ENCODE measurements around the gene OR4D2. TPM values are rescaled to one million over a fixed set of nuclear protein-coding genes. Genes with fewer than 3 reads are reported as not detected.

The OR4D2 gene
- total and polyA plus RNA-seq, 2 experiments from 2014 or later: not detected

- TF ChIP-seq EZH2phosphoT487 (IDR thresholded peaks at IDR 0.05; ENCODE audit: insufficient read depth, low read depth) (no peak), EZH2 (IDR thresholded peaks at IDR 0.05; ENCODE audit: insufficient read depth, poor library complexity, severe bottlenecking) (no peak)
- H3K9me2 ChIP-seq (ENCODE audit: insufficient read depth): no peaks in the 10 kb centered on the region
- H3K9me3 ChIP-seq (ENCODE audit: low read depth): no peaks in the 10 kb centered on the region
- H4K20me1 ChIP-seq (ENCODE audit: insufficient read depth): no peaks in the 10 kb centered on the region
- H3K4me3 ChIP-seq: peak overlapping the region; percentile 86
- H3K36me3 ChIP-seq (ENCODE audit: low read depth): no peaks in the 10 kb centered on the region
- DNase-seq: peak; percentile 57
- peak overlapping the region; percentile 42 for H3K27ac ChIP-seq
- H3K9ac ChIP-seq: peak overlapping the region; percentile 84
- H3K4me2 ChIP-seq (ENCODE audit: unreplicated experiment): peak overlapping the region; percentile 96
- WGBS, 2 experiments (ENCODE audit: low coverage in 1 of 2, low lambda C conversion rate in 2 of 2, missing lambda C conversion rate in 2 of 2): 59 to 63% methylated on average over 7 of the region's 7 CpGs
- H2AFZ ChIP-seq: peak overlapping the region; percentile 99
- peaks cover 4% of the 10 kb centered on the region; the same call in 1 of the 2 replicates for H3F3A ChIP-seq (ENCODE audit: insufficient read depth)
- no peaks in the 10 kb centered on the region for H3K79me2 ChIP-seq (ENCODE audit: insufficient read depth)
- in situ Hi-C loops (cut with MboI): no loop called here
- H3K4me1 ChIP-seq (ENCODE audit: insufficient read depth): peaks cover 17% of the 10 kb centered on the region
- H3K27me3 ChIP-seq (replicated peaks; ENCODE audit: insufficient read depth): no peaks in the 10 kb centered on the region
These were observed 53.0 kb downstream of the OR4D2 start for GRCh38 chr17:58219789-58220183.

Other genes with a start within 250 kb of the OR4D2 start
- gene CUEDC1, start 211.6 kb upstream of the OR4D2 start, total RNA-seq (2014; rRNA removed; shearing (Covaris generic)): 11.1 and 18.8 TPM in 2 replicates
- 13.6 and 15.5 TPM in 2 replicates for gene CUEDC1, start 211.6 kb upstream of the OR4D2 start, polyA plus RNA-seq (2016; fragmentation: Nextera tagmentation; extraction: Ambion mirVana)
- gene VEZF1, start 178.7 kb upstream of the OR4D2 start, total RNA-seq (2014; rRNA removed; shearing (Covaris generic)): 45.5 and 51.9 TPM in 2 replicates
- 30.5 and 32.2 TPM in 2 replicates for gene VEZF1, start 178.7 kb upstream of the OR4D2 start, polyA plus RNA-seq (2016; fragmentation: Nextera tagmentation; extraction: Ambion mirVana)
- gene SRSF1, start 159.7 kb upstream of the OR4D2 start, total RNA-seq (2014; rRNA removed; shearing (Covaris generic)): 204 and 228 TPM in 2 replicates
- 125 and 130 TPM in 2 replicates for gene SRSF1, start 159.7 kb upstream of the OR4D2 start, polyA plus RNA-seq (2016; fragmentation: Nextera tagmentation; extraction: Ambion mirVana)
- gene DYNLL2, start 83.6 kb upstream of the OR4D2 start, total RNA-seq (2014; rRNA removed; shearing (Covaris generic)): 9.9 and 11.3 TPM in 2 replicates
- gene DYNLL2, start 83.6 kb upstream of the OR4D2 start, polyA plus RNA-seq (2016; fragmentation: Nextera tagmentation; extraction: Ambion mirVana): 1.0 and 1.5 TPM in 2 replicates
- not detected in 2 replicates for gene OR4D1, start 18.6 kb upstream of the OR4D2 start, total RNA-seq (2014; rRNA removed; shearing (Covaris generic))
- not detected in 2 replicates for gene OR4D1, start 18.6 kb upstream of the OR4D2 start, polyA plus RNA-seq (2016; fragmentation: Nextera tagmentation; extraction: Ambion mirVana)
- gene EPX, start 25.7 kb downstream of the OR4D2 start, total RNA-seq (2014; rRNA removed; shearing (Covaris generic)): not detected in 2 replicates
- gene EPX, start 25.7 kb downstream of the OR4D2 start, polyA plus RNA-seq (2016; fragmentation: Nextera tagmentation; extraction: Ambion mirVana): not detected in 2 replicates
- 10.2 and 15.3 TPM in 2 replicates for gene MKS1, start 52.3 kb downstream of the OR4D2 start, total RNA-seq (2014; rRNA removed; shearing (Covaris generic))
- gene MKS1, start 52.3 kb downstream of the OR4D2 start, polyA plus RNA-seq (2016; fragmentation: Nextera tagmentation; extraction: Ambion mirVana): 14.1 and 15.7 TPM in 2 replicates
- gene LPO, start 71.6 kb downstream of the OR4D2 start, total RNA-seq (2014; rRNA removed; shearing (Covaris generic)): not detected in 2 replicates
- gene LPO, start 71.6 kb downstream of the OR4D2 start, polyA plus RNA-seq (2016; fragmentation: Nextera tagmentation; extraction: Ambion mirVana): 0.11 TPM in 1 of 2 replicates, not detected in the other
- 0.38 TPM in 1 of 2 replicates, not detected in the other for gene MPO, start 114.0 kb downstream of the OR4D2 start, total RNA-seq (2014; rRNA removed; shearing (Covaris generic))
- gene MPO, start 114.0 kb downstream of the OR4D2 start, polyA plus RNA-seq (2016; fragmentation: Nextera tagmentation; extraction: Ambion mirVana): not detected in 2 replicates
- under 0.01 and 0.76 TPM in 2 replicates for gene TSPOAP1, start 161.8 kb downstream of the OR4D2 start, total RNA-seq (2014; rRNA removed; shearing (Covaris generic))
- gene TSPOAP1, start 161.8 kb downstream of the OR4D2 start, polyA plus RNA-seq (2016; fragmentation: Nextera tagmentation; extraction: Ambion mirVana): 0.63 and 1.0 TPM in 2 replicates
- 48.7 and 57.1 TPM in 2 replicates for gene SUPT4H1, start 185.2 kb downstream of the OR4D2 start, total RNA-seq (2014; rRNA removed; shearing (Covaris generic))
- gene SUPT4H1, start 185.2 kb downstream of the OR4D2 start, polyA plus RNA-seq (2016; fragmentation: Nextera tagmentation; extraction: Ambion mirVana): 88.7 and 92.1 TPM in 2 replicates

Data from GM23248 (cell line).